GM12872 (cell line): ENCODE results near the gene HLA-DQB1.

ENCODE experiments used
- TF ChIP-seq, protein P1 (sequence below): IDR thresholded peaks from 3 replicates; pipeline ENCODE4 v1.5.1; 2011; ENCODE audit warnings: low read depth, mild to moderate bottlenecking, low read length, moderate library complexity; ENCODE audit not compliant: insufficient read depth

Gene HLA-DQB1

DNA sequence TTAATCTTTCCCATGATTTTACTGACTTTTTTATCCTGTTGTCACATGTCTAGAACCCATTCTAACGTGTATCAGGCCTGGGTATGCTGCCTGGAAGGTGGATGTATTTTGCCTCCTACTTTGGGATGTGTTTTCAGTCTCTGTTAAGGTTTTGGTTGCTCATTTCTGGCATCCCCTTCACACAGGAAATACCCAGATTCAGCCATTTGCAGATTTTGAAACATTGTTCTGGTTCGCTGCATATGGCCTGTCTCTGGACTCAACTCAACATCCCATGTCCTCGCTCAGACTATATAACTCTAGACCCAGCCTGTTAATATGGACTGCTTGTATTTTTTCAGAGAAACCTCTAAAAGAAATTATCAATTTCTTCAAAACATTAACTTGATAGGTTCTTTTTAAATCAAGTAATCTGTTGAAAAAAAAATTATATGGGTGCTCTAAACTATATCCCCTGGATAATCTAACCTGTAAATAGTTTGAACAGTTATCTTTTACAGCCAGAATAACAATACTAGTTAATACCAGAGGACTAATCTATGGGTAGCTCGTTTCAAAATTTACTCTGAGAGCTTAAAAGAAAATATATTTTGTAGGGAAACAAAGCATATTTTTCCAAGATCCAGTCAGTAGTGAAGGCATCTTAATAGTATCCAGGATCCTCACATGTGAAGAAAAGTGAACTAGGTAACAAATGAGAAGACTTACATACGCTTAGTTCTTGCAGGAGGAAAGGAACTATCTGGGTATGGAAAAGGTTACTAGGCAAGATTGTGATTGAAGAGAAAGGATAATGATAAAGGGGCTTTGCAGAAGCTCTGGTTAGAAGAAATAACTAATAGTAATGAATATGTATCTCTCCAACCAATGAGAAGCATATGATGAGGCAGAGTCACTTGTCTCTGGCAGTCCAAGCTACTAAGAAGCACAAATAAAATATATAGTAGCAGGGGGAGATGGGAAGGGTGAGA, 23.4 kb upstream of the HLA-DQB1 start:
- TF ChIP-seq, protein P1, sequence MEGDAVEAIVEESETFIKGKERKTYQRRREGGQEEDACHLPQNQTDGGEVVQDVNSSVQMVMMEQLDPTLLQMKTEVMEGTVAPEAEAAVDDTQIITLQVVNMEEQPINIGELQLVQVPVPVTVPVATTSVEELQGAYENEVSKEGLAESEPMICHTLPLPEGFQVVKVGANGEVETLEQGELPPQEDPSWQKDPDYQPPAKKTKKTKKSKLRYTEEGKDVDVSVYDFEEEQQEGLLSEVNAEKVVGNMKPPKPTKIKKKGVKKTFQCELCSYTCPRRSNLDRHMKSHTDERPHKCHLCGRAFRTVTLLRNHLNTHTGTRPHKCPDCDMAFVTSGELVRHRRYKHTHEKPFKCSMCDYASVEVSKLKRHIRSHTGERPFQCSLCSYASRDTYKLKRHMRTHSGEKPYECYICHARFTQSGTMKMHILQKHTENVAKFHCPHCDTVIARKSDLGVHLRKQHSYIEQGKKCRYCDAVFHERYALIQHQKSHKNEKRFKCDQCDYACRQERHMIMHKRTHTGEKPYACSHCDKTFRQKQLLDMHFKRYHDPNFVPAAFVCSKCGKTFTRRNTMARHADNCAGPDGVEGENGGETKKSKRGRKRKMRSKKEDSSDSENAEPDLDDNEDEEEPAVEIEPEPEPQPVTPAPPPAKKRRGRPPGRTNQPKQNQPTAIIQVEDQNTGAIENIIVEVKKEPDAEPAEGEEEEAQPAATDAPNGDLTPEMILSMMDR, result no peak

DNA sequence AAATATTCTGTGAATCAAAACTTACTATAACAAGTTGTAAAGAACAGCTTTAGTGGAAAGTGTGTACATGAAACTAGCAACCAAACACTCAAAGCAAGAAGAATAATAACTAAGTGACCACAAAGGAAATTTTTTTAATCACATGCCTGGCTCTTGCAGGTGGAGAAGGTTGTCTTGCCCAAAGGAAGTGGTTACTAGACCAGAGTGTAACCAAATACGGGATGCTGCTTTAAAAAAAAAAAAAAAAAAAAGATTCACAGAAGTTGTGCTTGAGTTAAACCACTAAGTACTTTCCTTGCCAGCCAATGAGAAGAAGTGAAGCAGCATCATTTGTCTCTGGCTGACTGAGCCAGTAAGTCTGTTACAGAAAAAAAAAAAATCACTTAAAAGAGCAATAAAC, 19.1 kb upstream of the HLA-DQB1 start:
- TF ChIP-seq, protein P1, result no peak

DNA sequence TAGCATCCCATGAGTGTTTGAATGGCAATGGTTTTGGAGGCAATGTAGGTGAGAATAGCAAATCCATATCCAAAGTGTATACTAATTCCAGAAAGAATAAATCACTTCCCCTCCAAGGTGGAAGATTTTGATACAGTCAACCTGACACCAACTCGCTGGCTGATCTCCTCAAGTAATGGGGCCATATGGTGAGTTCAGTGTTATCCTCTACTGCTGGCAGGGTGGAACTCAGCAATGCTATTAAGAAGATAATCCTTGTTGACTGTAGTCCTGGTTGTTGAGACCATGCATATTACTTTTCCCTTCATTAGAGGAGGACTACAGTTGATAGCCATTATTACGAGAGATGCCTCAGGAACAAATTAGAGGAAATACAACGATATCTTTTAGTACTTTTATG, 17.8 kb upstream of the HLA-DQB1 start:
- TF ChIP-seq, protein P1, result no peak

DNA sequence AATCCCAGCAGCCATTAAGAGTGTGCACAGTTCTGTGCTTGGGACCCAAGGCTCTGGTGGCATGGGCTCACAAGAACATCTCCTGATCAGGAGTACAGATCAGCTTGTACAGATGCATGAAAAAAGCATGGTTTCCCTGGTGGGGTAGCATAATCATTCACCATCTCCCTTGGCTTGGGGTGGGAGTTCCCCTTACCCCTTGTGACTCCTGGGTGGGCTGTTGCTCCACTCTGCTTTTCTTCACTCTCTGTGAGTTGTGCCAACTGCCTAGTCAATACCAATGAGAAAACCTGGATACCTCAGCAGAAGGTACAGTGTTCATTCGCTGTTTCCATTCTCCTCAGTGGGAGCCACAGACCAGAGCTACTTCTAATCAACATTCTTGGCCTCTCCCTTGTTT, 13.6 kb upstream of the HLA-DQB1 start:
- TF ChIP-seq, protein P1, result no peak

DNA sequence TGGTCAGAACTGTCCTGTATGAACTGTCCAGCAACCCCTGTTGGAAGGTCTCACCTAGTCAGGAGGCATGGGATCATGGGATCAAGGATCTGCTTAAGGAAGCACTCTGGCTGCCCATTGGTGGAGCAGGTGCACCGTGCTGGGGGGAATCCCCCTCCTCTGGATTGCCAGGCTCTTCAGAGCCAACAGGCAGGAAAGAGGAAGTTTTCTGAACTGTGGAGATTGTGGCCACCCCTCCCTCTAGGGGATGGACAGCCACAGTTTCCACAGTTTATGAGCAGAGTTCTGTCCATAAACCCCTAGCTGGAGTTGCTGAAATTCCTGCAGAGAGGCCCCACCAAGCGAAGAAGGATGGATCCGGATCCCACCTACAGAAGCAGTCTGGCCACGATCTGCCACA, 13.0 kb upstream of the HLA-DQB1 start:
- TF ChIP-seq, protein P1, result no peak

DNA sequence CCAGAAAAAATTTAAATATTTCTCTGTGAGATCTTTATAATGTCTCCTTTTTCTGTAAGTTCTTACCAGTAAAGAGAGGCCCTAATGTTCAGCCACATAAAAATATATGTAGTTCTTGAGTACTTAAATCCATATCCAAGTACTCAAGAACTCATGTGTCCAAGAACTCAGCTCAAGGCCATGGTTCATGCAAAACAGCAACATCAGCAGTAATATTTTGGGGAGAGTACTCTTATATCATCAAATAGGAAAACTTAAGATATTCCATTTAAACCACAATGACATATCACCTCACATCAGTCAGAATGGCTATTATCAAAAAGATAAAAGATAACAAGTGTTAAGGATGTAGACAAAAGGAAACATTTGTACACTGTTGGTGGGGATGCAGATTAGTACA, 3.4 kb upstream of the HLA-DQB1 start:
- TF ChIP-seq, protein P1, result no peak

DNA sequence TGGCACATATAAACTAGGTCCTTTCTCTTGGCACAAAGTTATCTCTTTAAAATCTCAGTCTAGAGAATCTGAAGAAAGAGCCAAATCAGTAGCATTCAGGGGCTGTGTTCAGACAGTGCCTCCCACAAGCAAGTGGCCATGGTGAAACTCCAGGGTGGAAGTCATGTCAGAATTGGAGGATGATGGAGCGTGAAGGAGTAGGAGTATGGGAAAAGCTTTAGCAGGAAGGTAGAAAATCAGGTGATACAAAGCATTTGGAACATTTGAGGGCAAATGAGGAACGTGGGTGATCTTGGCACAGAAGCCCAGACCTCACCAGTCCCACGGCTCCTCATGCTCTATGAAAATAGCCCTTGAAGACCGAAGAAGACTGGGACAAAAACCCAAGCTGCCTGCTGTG, 2.8 kb upstream of the HLA-DQB1 start:
- TF ChIP-seq, protein P1, result no peak
